GM21528 (cell line): ENCODE measurements around the gene ATP6V1G2.
A peak's percentile ranks its signal among the peaks of the same experiment; 100 is the strongest.
"Not testable (repeated sequence)": the region's sequence is repeated elsewhere in the genome, so short reads cannot be mapped to it uniquely, and the experiment has no call there.

Experiments
- ATAC-seq: cut with Tn5 transposase; IDR thresholded peaks from one replicate; pipeline ENCODE4 v1.9.1; 2021; ENCODE audit warnings: mild to moderate bottlenecking, moderate library complexity; ENCODE audit not compliant: unreplicated experiment, low FRiP score

Gene ATP6V1G2

DNA sequence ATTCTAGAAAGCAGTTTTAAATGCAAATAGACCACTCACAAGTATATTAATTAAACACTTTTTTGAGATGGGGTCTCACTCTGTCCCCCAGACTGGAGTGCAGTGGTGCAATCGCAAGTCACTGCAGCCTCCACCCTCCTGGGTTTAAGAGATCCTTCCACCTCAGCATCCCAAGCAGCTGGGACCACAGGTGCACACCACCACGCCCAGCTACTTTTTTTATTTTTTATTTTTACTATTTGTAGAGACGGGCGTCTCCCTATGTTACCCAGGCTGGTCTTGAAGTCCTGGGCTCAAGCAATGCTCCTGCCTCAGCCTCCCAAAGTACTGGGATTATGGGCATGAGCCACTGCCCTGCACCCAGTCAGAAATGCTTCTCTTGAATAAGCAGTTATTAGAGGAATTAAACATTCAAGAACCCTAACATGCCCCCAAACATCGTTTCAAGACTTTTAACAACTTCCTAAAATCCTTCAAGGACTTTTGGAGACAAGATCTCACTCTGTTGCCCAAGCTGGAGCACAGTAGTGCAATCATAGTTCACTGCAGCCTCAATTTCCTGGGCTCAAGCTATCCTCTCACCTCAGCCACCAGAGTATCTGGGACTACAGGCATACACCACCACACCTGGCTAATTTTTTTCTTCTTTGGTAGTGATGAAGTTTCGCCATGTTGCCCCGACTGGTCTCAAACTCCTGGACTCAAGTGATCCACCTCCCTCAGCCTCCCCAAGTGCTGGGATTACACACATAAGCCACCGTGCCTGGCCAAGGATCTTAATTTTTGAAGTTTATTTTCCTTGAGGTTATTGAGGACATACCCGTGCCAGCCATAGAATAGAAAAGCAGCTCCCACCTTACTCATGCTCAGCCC lies 14.4 kb downstream of the ATP6V1G2 start:
- ATAC-seq = no peak

DNA sequence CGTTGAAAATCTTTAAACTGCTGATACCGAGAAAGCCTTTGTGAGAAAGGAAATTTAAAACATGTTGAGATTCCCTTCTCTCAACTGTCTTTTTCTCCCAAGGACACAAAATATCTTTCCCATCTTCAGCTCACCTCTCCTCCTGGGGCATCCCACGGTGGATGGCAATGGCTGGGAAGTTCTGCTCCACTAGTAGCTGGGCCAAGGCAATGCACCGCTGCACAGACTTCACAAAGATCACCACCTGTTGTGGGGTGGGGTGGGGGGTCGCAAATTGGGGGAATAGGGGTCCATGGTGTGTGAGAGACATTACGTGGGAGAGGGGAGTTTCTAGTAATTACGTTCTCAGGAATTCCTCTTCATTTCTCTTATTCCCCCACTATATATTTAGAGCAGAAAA lies 15.2 kb downstream of the ATP6V1G2 start:
- ATAC-seq = no peak

DNA sequence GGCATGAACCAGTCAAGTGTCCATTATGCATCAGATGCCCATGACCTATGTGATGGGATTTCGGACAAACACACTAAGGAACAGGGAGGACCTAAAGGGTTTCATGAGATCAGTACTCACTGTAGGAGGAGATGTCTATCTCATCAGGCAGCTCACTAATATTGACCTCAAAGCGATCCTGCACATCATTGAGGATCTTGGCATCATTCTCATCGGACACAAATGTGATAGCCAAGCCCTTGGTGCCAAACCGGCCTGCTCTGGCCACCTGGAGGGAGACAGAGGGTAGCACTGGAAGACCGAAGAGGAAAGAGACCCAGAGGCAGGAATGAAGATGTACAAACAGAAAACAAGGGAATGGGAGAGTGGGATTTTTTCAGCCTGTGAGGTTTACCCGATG lies 15.7 kb downstream of the ATP6V1G2 start:
- no peak for ATAC-seq

DNA sequence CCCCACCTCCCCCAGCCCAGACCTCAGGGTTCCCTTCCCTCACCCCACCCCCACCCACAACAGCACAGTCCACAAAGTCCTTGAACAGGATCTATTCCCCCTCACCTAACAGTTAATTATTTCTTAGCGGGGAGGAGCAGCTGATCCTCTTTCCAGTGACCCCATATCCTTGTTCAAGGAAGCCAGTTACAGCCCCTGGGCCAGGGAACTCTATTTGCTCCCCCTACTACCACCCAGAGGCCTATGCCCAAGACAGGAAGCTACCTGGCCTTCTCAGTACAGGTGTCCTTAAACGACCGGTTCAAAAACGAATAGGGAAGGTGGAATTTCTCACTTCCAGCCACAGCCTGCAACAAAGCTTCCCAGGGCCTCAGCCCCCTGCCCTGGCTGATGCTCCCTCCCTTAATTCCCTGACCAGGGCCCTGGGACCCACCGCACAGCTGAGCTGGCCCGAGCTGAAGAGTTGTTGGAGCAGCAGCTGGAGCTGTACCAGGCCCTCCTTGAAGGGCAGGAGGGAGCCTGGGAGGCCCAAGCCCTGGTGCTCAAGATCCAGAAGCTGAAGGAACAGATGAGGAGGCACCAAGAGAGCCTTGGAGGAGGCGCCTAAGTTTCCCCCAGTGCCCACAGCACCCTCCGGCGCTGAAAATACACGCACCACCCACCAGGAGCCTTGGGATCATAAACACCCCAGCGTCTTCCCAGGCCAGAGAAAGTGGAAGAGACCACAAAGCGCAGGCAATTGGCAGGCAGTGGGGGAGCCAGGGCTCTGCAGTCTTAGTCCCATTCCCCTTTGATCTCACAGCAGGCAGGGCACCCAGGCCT lies 16.9 kb downstream of the ATP6V1G2 start:
- no peak for ATAC-seq

DNA sequence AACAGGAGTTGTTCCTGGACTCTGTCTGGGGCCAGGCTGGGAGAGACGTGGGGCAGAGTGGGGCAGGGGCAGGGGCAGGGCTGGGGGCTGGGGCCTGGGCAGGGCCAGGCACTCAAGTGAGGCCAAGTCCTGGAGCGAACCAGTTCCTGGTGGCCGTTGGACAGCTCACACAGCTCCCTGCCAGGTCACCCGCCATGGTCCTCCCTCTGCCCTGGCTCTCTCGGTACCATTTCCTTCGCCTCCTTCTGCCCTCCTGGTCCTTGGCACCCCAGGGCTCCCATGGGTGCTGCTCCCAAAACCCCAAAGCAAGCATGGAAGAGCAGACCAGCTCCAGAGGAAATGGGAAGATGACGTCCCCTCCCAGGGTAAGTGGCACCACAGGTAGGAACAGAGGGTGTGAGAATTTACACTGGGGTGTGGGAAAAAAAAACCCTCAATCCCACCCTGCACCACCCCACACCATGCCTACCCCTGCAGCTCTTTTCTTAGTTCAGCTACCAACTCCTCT lies 17.5 kb downstream of the ATP6V1G2 start, which contains the start of gene MCCD1:
MCCD1 (plus strand) TSS at position 142 of the 508 bp plus-strand sequence; CDS start at position 195, 53 bp downstream.
- ATAC-seq = no peak

GRCh38 chr6:31528307-31528777 lies 18.1 kb downstream of the ATP6V1G2 start:
- no peak for ATAC-seq

GRCh38 chr6:31525932-31526591 lies 20.3 kb downstream of the ATP6V1G2 start:
- ATAC-seq = no peak

DNA sequence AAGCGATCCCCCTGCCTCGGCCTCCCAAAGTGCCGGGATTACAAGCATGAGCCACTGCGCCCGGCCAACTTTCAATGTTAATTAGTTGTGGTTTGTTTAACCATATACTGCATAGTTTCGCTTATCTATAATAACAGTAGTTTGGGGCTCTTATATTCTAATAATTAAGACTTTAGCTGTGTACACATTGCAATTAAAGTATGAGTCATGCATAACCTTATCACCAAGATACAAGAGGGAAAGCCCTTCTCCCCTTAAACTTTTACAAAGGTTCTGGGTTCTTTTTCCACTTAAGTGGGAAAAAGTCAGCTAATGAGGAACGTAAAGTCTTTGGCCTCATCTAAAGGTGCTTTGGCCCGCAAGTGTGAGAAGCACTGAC lies 20.9 kb downstream of the ATP6V1G2 start:
- ATAC-seq = no peak

DNA sequence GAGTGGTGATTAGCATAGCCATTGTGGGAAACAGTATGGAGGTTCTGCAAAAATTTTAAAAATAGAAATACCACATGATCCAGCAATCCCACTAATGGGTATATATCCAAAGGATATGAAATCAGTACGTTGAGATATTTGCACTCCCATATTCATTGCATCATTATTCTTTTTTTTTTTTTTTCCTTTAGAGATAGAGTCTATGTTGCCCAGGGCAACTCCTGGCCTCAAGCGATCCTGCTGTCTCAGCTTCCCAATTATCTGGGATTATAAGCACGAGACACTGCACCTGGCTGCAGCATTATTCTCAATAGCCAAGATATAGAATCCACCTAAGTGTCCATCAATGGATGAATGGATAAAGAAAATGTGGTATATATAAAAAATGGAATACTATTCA lies 24.6 kb downstream of the ATP6V1G2 start:
- no peak for ATAC-seq

DNA sequence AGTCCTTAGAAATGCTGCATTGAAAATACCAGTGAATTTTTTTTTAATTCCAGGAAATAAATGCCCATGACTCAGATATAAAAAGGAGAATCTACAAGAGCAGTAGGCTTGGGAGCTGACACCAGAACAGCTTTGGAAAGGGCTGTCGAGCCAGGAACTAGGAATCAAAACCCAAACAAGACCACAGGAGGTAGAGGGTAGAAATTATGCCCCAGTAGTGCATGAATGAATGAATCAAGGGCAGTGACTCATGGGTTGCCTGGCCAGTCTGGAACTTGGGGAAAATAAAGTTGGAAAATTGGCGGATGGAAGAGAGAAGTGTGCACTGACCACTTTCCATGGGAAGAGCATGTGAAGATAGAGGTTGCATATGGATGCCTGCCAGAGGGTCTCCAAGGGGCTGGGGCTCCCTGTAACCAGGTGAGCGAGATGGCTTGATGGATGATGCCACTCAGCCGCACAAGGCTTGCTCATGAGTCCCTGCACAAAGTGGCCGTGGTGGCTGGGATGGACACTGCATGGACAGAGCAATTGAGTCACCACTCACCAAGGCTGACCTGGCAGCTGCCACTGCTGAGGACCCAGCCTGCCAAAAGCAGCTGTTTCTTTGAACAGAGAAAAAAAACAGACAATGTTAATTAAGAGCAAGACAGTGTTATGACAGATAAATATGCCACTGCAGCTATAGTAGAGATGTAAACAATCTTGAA lies 32.8 kb downstream of the ATP6V1G2 start:
- ATAC-seq = no peak

- no peak for ATAC-seq
Measured at GRCh38 chr6:31510007-31510406, 36.4 kb downstream of the ATP6V1G2 start.

- ATAC-seq = not testable (repeated sequence)
Measured at GRCh38 chr6:31509036-31509435, 37.4 kb downstream of the ATP6V1G2 start.

- ATAC-seq = no peak
Measured at GRCh38 chr6:31502586-31502985, 43.8 kb downstream of the ATP6V1G2 start.

- ATAC-seq = not testable (repeated sequence)
Measured at GRCh38 chr6:31499648-31500047, 46.8 kb downstream of the ATP6V1G2 start.

- ATAC-seq = no peak
Measured at GRCh38 chr6:31498748-31499147, 47.7 kb downstream of the ATP6V1G2 start.

- ATAC-seq = peak; percentile 56
Measured at GRCh38 chr6:31497531-31498476, 48.6 kb downstream of the ATP6V1G2 start, which contains the start of gene MICB. TSS of gene MICB (plus strand) at chr6:31498145. CDS start at chr6:31498194, 49 bp downstream.

DNA sequence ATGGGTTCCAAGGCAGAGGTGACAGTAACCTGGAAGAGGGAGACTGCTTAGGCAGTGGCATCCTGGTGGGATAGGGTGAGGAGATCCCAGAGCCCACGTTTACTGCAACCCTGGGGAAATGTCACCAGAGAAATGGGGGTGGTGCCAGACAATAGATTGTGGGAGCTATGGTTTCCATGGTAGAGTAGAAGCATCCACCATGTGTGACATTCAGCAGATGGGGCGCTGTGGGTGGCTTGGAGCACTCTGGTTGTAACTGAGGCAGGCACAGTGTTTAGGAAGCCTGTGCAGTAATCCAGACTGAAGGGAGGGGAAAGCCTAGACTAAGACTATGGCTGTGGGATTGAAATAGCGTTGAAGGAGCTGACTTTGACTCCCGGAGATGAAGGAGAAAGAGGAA lies 49.6 kb downstream of the ATP6V1G2 start:
- not testable (repeated sequence) for ATAC-seq

DNA sequence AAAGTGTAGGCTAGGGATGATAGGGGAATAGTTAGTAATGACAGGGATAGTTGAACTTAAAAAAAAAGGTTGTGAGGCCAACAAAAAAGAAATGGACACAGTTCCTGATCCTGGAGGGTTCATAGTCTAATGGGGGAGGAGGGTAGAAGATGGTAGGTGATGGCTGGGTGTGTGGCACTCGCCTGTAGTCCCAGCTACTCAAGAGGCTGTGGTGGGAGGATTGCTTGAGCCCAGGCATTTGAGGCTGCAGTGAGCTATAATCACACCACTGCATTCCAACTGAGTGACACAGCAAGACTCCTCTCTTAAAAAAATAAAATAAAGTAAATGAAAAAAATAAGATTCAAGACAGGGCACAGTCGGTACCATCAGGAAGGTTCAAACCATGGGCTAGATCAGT lies 50.8 kb downstream of the ATP6V1G2 start:
- no peak for ATAC-seq
